ENCODE measurements around the gene ZNF638.
"Not testable (repeated sequence)": the region's sequence is repeated elsewhere in the genome, so short reads cannot be mapped to it uniquely, and the experiment has no call there.

ZNF638 gene

DNA sequence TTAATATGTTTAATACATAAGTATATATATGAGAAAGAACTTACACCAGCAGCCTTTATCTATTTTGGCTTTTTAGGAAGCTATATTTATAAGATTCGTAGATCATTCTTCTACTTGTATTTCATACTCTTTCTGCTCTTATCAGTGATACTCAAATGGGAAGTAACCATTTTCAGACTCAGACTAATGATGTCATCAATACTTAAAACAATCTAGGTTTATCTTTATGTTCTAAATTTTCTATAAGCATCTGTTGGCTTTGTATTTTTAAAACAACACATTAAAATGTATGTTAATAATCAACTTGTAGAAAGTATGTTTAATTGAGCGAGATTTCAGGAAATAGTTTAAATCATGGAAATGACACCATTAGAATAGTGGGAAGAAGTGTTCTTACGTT lies 70.8 kb downstream of the ZNF638 start:
- no peak for DNase-seq

DNA sequence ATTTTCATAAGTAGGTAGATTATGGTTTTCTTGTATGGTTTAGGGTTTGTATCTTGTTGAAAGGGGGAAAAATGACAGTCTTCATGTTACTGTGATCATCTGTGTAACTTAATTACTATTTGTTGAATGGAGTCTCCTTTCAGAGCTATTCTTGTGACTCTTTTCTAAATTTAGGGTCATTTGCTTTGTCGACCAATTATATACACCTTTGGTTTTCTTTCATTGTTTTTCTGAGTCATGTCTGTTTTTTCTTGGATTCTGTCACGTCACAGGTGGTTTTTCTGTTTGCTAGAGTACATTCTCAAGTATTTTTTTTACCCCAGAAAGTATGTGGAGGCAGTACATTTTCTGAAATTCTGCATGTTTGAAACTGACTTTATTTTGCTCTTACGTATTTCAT lies 78.0 kb downstream of the ZNF638 start:
- no peak for DNase-seq

DNA sequence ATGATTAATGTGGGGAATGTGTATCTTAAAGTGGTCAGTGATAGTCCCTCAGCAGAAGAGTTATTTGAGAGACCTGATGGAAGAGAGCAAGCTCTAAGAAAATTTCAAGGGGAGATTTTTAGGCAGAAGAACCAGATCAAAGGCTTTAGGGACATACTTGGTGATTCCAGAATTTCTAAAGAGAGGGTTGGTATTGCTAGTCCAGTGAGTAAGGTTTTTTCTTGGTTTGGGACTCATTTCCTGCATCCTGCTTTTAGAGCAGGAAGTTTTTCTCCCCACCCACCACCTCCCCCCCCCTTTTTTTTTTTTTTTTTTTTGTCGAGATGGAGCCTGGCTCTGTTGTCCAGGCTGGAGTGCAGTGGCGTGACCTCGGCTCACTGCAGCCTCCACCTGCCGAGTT lies 79.1 kb downstream of the ZNF638 start:
- DNase-seq, result no peak

DNA sequence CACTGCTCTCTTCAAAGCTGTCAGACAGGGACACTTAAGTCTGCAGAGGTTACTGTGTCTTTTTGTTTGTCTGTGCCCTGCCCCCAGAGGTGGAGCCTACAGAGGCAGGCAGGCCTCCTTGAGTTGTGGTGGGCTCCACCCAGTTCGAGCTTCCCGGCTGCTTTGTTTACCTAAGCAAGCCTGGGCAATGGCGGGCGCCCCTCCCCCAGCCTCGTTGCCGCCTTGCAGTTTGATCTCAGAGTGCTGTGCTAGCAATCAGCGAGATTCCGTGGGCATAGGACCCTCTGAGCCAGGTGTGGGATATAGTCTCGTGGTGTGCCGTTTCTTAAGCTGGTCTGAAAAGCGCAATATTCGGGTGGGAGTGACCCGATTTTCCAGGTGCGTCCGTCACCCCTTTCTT lies 85.3 kb downstream of the ZNF638 start:
- not testable (repeated sequence) for DNase-seq

DNA sequence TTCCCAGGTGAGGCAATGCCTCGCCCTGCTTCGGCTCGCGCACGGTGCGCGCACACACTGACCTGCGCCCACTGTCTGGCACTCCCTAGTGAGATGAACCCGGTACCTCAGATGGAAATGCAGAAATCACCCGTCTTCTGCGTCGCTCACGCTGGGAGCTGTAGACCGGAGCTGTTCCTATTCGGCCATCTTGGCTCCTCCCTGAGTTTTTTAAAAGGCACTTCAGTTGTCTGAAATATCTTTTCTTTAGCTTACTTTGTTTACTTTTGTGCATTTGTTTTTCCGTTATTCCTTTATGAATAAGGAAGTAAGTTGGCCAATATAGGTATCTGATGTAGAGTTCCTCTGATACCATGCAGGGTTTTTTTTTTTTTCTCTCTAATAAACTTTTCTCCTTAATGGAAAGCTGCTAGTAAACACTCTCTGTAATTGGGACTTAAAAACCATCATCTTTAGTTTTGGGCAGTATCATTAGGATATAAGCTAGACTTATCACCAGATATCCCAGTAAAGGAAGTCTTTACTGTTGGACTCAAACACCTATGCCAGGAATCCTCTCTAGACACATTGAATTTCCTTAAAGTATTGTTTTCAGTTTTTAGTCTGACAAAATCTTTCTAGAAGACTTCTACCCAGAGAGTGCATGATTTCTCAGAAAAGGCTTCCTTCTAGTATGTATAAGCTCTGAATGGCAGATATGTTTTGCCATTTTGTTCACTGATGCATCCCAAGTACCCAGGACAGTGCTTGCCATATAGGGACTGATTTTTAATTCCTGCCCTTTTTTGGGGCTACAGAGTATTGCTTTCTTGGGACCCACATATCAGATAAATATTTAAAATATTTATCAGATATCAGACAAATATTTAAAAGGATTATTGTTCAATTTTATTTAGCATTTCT lies 86.0 kb downstream of the ZNF638 start:
- DNase-seq, result no peak

DNA sequence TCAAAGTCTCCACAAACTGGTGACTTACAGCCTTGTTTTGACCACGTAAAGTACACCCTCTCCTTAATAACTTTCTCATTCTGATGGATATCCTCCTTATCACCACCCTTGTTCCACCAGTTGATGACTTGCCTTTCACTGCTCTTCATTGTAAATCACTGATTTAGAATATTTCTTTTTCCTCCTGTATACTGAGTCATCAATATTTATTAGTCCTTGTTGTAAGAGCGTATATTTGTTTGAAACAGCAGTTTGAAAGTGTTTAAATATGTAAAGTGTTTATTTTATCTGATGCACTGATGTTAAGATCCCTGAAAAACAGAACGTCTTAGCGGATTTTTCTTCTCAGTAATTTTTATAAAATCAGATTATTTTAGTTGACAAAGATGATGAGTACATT lies 87.6 kb downstream of the ZNF638 start:
- DNase-seq, result no peak

DNA sequence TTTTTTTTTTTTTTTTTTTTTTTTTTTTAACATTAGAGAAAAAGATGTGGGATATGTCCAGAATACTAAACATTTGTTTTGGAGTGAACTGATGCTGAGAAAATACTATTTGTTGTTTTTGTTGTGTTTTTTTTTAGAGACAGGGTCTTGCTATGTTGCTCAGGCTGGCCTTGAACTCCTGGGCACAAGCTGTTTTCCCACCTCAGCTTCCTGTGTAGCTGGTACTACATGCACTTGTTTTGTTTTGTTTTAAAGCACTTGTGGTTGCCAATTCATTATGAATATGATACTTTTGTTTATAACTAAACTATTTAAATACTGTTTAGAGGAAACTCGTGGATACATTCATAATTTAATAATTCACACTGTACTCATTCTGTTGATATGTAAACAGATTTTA lies 88.4 kb downstream of the ZNF638 start:
- no peak for DNase-seq

DNA sequence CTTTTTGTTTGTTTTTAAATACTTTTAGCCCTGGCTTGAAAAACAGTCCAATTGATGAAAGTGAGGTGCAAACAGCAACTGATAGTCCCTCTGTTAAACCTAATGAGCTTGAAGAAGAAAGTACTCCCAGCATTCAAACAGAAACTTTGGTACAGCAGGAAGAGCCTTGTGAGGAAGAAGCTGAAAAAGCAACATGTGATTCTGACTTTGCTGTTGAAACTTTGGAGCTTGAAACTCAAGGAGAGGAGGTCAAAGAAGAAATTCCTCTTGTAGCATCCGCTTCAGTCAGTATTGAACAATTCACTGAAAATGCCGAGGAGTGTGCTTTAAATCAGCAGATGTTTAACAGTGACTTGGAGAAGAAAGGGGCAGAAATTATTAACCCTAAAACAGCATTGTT lies 91.2 kb downstream of the ZNF638 start:
- no peak for DNase-seq

DNA sequence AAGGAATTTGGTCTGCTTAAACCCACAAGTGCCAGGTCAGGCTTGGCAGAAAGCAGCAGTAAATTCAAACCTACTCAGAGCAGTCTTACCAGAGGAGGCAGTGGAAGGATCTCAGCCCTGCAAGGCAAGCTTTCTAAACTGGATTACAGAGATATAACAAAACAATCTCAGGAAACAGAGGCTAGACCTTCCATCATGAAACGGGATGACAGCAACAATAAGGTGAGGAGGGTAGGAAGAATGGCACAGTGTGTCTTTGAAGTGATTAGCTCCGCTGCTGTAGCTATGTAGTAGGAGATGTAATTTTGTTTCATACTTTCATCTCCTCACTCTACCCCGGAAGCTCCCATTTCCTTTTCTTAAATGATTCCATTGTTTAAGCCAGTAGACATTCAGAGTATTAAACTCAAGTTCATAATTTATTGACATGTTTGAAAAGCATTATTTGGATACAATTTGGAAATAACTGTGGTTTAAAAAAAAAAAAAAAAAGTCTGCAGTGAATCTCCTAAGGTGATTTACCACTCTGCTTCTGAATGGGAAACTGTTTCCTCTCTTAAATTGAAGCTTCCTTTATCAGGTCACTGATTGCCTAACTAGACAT lies 92.3 kb downstream of the ZNF638 start:
- no peak for DNase-seq

DNA sequence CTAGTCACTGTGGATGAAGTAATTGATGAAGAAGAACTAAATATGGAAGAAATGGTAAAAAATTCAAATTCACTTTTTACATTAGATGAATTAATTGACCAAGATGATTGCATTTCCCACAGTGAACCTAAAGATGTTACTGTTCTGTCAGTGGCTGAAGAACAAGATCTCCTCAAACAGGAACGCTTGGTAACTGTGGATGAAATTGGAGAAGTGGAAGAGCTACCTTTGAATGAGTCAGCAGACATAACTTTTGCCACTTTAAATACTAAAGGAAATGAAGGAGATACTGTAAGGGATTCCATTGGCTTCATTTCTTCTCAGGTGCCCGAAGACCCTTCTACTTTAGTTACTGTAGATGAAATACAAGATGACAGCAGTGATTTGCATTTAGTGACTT lies 95.1 kb downstream of the ZNF638 start:
- no peak for DNase-seq

DNA sequence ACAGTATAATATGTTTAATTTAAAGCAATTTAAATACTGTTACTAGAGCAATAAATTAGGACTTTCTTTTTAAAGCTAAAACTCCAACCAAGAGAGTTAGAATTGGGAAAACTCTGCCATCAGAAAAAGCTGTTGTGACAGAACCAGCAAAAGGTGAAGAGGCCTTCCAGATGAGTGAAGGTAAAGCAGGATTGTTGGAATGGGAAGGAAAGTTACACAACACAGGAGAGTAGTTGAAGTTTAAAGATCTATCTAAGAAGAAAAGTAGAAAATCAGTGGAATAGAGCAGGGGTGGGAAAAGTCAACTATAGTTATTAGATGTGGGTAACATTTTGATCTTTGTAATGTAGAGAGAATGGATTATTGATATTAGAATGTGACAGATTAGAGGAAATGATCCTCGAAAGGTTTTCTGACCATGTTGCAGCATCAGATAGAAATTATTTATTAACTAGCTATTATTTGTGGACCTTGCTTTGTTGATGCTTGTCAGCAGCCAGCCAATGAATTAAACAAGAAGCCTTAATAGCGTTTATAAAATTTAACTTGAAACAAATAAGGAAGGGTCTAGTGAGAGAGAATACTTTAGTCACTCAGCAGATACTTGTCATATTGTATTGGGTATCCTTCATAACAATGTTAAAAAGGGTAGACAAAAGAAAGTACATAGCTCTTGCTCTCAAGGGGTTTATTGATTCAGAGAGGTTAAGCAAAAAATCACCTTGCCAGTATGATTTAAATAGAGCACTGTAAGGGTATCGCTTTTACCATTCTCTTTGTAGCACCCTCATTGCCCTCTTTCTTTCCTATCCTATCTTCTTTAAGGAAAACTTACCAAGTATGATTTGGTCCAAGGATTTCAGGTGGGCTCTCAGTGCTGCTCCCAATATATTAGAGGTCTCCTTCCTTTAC lies 97.1 kb downstream of the ZNF638 start:
- no peak for DNase-seq

DNA sequence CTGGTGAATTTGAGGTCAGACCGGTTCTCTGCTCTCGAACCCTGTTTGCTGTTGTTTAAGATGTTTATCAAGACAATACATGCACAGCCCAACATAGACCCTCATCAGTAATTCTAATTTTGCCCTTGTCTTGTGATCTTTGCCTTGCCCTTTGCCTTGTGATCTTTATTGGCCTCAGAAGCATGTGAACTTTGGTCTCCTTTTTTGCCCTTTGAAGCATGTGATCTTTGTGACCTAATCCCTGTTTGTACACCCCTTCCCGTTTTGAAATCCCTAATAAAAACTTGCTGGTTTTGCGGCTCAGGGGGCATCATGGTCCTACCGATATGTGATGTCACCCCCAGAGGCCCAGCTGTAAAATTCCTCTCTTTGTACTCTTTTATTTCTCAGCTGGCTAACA lies 113.6 kb downstream of the ZNF638 start:
- DNase-seq, result not testable (repeated sequence)

DNA sequence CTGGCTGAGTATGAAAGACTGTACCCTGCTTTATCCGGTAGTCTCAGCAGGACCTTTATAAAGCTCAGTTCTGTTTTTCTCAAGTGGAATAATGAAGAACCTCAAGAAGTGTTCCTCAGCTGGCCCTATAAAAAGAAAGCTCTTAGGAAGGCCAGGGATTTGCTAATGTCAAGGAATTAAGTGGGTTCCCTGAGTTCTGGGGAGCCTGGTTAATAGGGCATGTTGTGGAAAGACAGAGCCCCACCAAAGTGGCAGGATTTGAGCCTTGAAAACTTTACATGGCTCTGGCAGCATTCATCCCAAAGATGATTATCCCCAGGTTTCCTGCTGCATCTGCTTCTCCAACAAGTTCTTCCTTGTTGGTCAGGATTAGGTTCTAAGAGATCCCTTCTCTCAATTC lies 114.9 kb downstream of the ZNF638 start:
- DNase-seq, result no peak

DNA sequence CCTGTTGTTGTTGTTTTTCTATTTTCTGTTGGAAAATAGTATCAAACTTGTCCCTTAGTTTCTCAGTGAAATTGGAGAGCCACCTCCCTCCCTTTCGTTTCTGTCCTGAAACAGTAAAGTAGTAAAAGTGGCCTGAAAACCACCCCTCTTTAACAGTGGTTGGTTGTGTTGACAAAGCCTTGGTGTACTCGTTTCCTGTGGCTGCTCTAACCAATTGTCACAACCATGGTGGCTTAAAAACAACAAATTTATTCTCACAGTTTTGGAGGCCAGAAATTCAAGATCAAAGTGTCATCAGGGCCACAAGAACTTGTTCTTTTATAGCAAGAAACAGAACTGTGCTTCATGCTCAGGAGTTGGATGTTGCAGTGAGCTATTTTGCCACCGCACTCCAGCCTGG lies 117.8 kb downstream of the ZNF638 start:
- DNase-seq, result no peak

DNA sequence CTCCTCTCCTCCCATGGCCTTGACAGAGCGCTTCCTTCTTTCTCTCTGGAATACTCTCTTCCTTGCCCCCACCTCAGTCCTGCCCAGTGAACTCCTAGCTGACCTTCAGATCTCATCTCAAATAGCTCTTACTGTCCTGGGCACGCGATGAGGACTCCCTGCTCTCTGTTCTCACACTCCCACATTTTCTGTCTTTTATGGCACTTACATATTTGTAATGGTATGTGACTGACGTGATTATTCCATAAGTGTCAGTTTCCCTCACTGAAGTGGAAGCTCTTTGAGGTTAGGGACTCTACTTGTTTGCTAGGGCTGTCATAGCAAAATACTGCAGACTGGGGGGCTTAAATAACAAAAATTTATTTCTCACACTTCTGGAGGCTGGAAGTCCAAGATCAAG lies 120.1 kb downstream of the ZNF638 start:
- peak; percentile 58 for DNase-seq

DNA sequence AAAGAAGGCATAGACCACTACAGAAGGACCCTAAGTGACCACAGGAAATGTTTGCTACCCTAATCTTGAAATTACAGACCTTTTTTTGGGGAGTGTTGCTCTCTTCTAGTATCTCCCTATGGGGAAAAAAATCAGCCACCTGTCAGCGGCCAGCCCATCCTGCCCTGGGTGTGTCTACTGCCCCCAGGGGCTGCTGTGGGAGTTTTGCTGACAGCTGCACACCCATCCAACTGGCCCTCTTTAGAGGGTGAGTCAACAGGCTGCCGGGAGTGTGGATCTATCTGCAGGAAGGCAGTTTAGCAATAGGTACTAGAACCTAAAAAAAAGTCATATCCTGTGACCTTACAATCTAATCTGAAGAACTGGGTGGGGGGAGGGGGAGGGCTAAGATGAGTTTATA lies 121.0 kb downstream of the ZNF638 start:
- DNase-seq, result peak; percentile 55

DNA sequence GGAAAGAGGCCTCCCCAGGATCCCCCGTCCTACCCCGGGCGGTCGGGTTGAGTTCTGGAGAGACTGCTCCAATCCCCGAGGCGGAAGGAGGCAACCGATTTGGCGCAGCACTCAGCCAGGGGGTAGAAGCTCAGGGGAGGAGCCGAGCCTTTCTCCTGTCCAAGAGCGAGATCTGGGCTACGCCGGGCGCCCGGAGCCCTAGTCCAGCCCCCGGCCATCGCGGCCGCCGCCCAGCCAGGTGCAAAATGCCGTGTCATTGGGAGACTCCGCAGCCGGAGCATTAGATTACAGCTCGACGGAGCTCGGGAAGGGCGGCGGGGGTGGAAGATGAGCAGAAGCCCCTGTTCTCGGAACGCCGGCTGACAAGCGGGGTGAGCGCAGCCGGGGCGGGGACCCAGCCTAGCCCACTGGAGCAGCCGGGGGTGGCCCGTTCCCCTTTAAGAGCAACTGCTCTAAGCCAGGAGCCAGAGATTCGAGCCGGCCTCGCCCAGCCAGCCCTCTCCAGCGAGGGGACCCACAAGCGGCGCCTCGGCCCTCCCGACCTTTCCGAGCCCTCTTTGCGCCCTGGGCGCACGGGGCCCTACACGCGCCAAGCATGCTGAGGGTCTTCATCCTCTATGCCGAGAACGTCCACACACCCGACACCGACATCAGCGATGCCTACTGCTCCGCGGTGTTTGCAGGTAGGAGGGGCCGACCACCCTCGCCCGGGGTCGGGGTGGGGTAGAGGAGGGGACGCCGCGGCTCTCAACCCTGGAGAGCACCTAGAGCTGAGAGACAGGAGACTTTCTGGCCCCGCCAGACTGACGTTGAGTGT lies 122.0 kb downstream of the ZNF638 start, which contains the start of gene DYSF:
TSS of gene DYSF (plus strand) at position 158 of the 817 bp plus-strand sequence.
- DNase-seq, result peak; percentile 56

DNA sequence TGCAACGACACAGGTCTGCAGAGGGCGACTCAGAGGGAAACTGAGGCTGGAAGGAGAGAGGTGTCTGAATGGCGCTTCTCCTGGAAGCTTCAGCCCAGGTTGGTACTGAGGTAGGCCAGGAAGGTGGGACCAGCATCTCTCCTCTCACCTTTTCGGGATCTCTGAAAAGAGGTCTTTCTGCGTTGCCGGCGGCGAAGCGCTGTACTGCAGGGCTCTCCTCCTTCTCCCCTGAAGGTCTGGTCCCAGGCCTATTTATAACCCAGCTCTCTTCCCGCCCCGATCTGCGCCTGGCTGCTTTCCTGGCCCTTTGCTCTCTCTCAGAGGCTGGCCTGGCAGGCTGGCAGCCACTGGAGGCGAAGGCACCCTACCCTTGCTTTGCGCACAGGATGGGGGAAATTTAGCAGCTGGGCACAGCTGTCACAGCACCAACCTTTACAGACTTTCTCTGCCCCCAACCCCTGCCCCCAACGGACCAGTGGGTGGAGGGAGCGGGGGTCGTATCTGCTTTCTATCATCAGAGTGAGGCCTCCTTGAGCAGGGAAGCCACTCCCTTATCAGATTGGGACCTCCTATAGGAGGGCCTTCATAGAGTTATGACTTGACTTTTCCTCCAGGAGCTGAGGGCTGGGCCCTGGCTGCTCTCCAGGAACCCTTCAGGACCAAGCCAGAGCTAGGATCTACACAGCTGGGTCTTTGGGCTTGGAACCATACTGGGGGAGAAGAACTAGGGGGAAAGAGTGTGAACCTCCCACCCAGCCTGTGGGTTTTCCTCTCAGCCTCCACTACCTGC lies 122.8 kb downstream of the ZNF638 start:
- peak; percentile 43 for DNase-seq

DNA sequence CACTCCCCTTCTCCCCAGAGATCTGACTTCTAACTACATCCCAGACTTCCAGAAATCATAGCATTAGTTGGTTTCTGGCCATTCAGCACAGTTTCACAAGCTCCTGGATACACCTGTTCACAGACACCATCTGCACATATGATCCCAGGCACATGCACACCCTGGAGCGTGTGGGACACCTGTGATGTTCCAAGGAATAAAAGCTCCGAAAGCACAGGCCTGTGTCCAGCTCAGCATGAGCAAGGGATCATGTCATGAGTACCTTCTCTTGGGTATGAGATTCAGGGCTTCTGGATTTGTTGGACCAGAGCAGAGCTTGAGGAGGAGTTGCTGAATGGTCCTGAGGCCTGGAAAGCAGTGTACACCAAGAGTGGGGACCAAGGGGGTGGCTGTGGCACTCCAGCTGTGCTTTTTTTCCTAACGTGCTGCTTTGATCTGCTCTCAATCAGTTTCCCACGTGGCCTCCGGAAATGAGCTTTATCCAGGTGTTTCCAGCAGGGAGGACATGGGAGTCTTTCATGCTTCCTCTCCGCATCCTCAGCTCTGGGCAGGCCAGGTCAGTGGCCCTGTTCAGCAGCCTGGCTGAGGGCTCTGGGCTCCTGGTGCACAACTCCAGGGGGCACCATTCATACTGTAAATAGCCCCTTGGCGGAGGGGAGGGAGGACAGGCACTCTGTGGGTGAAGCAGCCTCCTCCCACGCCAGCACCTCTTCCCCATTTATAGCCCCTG lies 123.6 kb downstream of the ZNF638 start:
- DNase-seq, result no peak

DNA sequence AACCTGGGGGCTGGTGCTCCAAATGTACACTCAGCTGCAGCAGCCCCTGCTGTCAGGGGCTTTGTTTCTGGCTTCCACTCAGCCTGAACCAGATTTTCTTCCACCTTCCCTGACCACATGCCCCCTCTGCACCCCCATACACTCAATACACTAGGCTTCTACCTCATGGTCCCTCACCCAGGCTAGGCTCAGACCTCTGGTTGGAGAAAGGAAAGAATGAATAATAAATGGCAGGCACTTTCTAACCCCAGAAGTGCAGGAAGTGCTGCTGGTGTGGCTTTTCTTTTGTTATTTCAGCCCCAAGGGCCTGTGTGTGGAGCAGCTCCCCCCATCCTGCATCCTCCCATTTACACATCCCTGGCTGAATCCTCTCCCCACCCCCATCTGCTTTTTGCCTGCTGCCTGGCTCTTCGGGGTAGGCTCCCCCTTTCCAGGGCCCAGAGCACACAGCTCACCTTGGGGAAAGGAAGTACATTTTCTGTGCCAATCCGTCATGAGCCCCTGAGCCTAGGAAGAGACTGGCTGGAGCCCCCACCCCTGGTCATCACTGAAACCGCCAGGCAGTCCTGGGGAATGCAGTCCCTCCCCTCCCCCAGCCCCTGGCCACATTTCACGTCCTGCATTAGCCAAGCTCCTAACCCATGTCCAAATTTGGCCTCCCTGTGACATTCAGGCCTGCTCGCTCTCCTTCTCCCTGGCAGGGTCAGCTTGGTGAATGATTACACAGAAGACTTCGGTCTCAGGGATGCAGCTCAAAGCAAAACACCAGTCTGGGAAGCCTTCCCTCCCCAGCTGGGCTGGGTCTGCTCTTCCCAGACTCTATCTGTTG lies 124.4 kb downstream of the ZNF638 start:
- peak; percentile 85 for DNase-seq
